GM21515 (cell line): ENCODE results near the gene ANKRD6.

Experiments
- ATAC-seq: cut with Tn5 transposase; IDR thresholded peaks from one replicate; pipeline ENCODE4 v1.9.1; 2021; ENCODE audit not compliant: unreplicated experiment

ANKRD6 gene

GRCh38 chr6:89412071-89413005 lies 20.6 kb upstream of the ANKRD6 start, which contains the start of gene RRAGD:
Gene RRAGD (minus strand): TSS chr6:89412273. CDS start chr6:89411993, 280 bp downstream.
- ATAC-seq = peak; percentile 73

GRCh38 chr6:89413006-89413400 lies 19.9 kb upstream of the ANKRD6 start:
- ATAC-seq = no peak

GRCh38 chr6:89414215-89414614 lies 18.7 kb upstream of the ANKRD6 start:
- no peak for ATAC-seq

DNA sequence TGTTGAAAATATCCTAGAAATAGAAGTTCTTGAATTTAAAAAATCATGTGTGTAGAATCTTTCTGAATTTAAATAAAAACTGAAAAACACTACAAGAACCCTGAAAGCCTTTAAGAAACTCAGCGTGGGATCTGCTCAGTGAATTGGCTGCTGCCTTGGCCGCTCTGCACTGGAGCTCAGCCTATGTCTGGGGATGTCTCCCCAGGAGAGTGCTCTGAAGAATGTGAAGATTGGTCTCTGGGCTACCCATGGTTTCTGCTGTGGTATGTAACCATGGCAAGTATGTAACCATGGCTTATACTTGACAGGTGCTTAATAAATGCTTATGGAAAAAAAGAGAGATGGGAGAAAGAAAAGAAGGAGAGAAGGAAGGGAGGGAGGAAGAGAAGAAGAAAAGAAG lies 17.8 kb upstream of the ANKRD6 start:
- ATAC-seq = no peak

- ATAC-seq = no peak
Observed at GRCh38 chr6:89416796-89417195, 16.2 kb upstream of the ANKRD6 start.

DNA sequence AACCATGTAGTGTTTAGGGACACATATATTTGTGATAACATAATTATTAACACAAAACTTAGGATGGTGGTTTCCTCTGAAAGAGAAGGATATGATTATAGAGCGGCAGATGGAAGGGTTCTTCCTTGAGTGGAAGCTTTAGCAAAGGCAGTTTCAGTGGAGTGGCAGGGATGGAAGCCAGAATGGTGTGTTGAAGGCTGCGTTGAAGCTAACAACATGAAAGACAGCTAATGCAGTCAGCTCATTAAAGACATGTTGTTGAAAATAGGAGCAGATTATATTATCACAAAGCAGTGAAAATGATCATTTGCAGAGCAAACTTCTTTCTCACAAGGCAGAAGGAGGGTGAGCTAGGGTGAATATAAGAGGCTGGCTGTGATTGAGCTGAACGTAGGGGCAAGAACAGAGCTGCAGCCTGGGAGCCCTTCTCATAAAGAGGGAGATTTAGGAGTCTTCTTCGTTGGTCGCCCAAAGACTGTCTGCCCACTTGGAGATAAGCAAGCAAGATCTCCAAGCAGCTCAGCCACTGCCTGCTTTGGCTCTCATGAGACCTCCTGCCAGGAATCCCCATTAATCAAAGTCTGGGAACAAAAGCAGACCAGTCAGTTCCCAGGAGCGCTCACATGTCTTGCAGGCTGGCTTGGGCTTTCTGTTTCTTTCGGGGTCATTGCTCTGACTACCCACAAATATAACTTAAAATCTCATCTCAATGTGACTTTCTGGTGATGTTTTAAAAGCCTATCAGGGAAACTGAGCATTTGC lies 2.6 kb upstream of the ANKRD6 start:
- ATAC-seq = no peak

DNA sequence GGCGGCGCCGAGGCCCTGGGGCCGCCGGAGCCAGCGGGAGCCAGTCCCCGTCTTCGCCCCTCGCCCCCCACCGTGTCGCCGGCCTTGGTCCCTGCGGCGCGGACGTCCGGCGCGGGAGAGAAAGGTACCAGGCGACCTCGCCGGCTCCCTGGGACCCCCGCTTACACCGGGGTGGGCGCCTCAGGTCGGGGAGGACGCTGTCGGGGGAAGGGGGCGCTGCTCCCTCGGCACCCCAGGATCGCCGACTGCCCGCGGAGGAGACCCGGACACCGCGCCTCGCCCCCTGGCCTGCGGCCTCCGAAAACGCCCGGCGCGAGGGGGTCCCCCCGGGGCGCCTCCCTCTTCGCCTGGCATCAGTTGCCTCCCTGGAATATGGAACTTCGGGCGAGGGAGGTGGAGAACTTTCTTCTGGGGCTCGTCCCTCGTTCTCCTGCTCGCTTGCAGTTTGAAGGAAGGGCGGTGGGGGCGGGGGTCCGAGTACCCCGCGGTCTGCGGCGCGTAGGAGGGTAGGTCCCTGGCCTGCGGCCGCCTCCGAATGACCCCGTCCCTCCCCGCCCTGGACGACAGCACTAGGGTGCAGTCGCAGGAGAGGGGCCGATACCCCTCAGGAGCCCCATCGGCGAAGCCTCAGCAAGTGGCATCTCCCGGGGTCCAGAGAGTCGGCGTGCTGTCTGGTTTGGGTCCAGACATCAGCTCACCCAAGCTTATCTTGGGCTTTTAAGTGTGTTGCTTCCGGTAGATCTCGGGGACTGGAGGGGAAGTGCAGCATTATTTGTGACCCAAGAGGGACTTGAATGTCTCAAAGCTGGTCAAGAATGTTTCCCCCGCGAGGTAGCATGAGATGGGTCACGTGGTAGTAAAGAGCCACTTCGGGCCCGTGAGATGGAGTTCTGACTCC lies 549 bp downstream of the ANKRD6 start:
- ATAC-seq = peak; percentile 35

GRCh38 chr6:89434150-89434499 lies 1.2 kb downstream of the ANKRD6 start:
- no peak for ATAC-seq

- no peak for ATAC-seq
Observed at GRCh38 chr6:89434954-89435353, 2.0 kb downstream of the ANKRD6 start.

- ATAC-seq = no peak
Observed at GRCh38 chr6:89436226-89436625, 3.3 kb downstream of the ANKRD6 start.

GRCh38 chr6:89438248-89438647 lies 5.3 kb downstream of the ANKRD6 start:
- no peak for ATAC-seq

GRCh38 chr6:89439014-89439413 lies 6.1 kb downstream of the ANKRD6 start:
- no peak for ATAC-seq

DNA sequence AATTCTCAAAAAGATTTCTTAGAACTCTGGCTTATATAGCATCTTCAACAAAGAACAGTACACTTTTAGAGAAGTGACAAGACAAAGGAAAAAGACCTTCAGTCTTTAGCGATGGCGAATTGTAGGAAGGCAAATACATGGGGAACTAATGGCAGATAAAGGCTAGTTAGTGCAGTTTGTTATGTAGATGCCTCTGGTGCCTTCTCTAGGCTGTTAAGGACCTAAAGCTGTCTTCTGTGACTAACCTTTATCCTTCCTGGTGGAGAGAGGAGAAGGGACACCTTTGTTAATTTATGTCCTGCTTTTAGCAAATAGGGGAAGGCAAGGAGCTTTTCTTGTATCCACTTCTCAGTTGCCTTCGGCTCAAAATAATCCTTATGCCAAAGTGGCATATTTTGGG lies 7.2 kb downstream of the ANKRD6 start:
- no peak for ATAC-seq

GRCh38 chr6:89443658-89444057 lies 10.7 kb downstream of the ANKRD6 start:
- ATAC-seq = no peak

GRCh38 chr6:89449193-89449592 lies 16.2 kb downstream of the ANKRD6 start:
- no peak for ATAC-seq

- ATAC-seq = no peak
Observed at GRCh38 chr6:89452281-89452680, 19.3 kb downstream of the ANKRD6 start.

- ATAC-seq = no peak
Observed at GRCh38 chr6:89454300-89454699, 21.3 kb downstream of the ANKRD6 start.

GRCh38 chr6:89458704-89459103 lies 25.8 kb downstream of the ANKRD6 start:
- ATAC-seq = no peak

DNA sequence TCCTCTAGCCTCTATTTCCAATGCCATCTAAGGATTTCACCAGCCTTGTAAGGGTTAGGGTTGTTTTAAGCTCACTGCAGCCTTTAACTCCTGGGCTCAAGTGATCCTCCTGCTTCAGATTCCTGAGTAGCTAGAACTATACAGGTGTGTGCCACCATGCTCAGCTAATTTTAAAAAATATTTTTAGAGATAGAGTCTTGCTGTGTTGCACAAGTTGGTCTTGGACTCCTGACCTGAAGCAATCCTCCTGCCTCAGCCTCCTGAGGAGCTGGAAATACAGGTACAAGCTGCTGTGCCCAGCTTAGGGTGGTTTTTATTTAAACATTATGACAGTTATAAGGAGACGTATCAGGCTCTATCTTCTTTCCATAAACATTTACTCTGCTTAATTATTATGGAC lies 26.5 kb downstream of the ANKRD6 start:
- ATAC-seq = no peak

- no peak for ATAC-seq
Observed at GRCh38 chr6:89460713-89461112, 27.8 kb downstream of the ANKRD6 start.

DNA sequence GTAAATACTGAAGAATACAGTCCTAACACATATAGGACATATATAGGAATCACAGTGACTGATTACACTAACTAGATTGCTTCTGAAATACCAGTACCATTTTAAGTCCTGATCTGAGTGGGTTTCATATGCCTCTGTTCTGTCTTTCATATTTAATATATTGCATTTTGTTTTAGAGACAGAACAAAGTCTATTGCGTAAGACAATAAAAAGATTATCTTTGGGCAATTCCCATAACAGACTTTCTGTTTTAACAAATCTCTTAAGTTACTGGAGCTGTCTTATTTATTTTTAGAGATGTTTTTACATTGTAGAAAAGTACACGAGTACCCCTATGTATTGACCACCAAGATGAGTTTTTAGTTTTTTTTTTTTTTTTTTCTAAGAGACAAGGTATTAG lies 29.6 kb downstream of the ANKRD6 start:
- no peak for ATAC-seq
